H1 (cell line): ENCODE measurements around the gene SF3B3. TPM values are rescaled to one million over a fixed set of nuclear protein-coding genes. Genes with fewer than 3 reads are reported as not detected.

Experiments
- CTCF ChIA-PET: fragments of 300-600 bp; sonication (Branson Sonifier 250); formaldehyde crosslinking; loops from one replicate; lab custom pipeline; 2021; ENCODE audit not compliant: partially characterized antibody; lab: Charles Lee
- POLR2A ChIA-PET: fragments of 300-600 bp; sonication (Branson Sonifier 250); formaldehyde crosslinking; loops from one replicate; lab custom pipeline; 2021; ENCODE audit warnings: inconsistent platforms; ENCODE audit not compliant: partially characterized antibody; lab: Charles Lee
- DNase-seq, 2 experiments: peaks; one replicate each; pipeline versions ENCODE4 v3.0.0 to v3.0.0-alpha.2; 2010 to 2022; ENCODE audit warnings: low spot score in 2 of 2, low read depth in 1 of 2, mixed read lengths in 1 of 2
- FAIRE-seq: peaks from 2 replicates; lab custom pipeline; 2011; peaks lifted over from hg19 to GRCh38; lab: Jason Lieb, UNC
- H2AFZ ChIP-seq: 2 replicates; pipeline ENCODE4 v1.8.1; 2012; ENCODE audit warnings: low read length, inconsistent platforms
- H2AK5ac ChIP-seq: 2 replicates; pipeline ENCODE4 v1.6.1; 2013; ENCODE audit warnings: low read depth, low read length
- H2BK120ac ChIP-seq: replicated peaks from 2 replicates; pipeline ENCODE3; 2013; ENCODE audit warnings: low read depth, low read length, inconsistent platforms
- H2BK12ac ChIP-seq: 2 replicates; pipeline ENCODE4 v1.6.1; 2013; ENCODE audit warnings: low read depth, low read length
- H2BK15ac ChIP-seq: 2 replicates; pipeline ENCODE4 v1.6.1; 2013; ENCODE audit warnings: low read length
- H2BK20ac ChIP-seq: 2 replicates; pipeline ENCODE4 v1.6.1; 2013; ENCODE audit warnings: low read length
- H2BK5ac ChIP-seq: 2 replicates; pipeline ENCODE4 v1.6.1; 2013; ENCODE audit warnings: low read depth, low read length
- H3K14ac ChIP-seq: 2 replicates; pipeline ENCODE4 v1.6.1; 2013; ENCODE audit warnings: inconsistent platforms; ENCODE audit not compliant: insufficient read length
- H3K18ac ChIP-seq: 2 replicates; pipeline ENCODE4 v1.6.1; 2013; ENCODE audit warnings: low read length; ENCODE audit errors: extremely low read depth
- H3K23ac ChIP-seq: 2 replicates; pipeline ENCODE4 v1.6.1; 2013; ENCODE audit warnings: inconsistent platforms; ENCODE audit not compliant: insufficient read length
- H3K23me2 ChIP-seq: 2 replicates; pipeline ENCODE4 v1.6.1; 2013; ENCODE audit warnings: low read depth, low read length
- H3K27ac ChIP-seq: 2 replicates; pipeline ENCODE4 v1.6.1; 2011; ENCODE audit warnings: low read depth, low read length, inconsistent platforms
- H3K27me3 ChIP-seq, 4 experiments: replicated peaks in 1 of 4; 1 replicate in 1 of 4; 2 replicates in 3 of 4; pipeline versions ENCODE4 v1.6.1 to v1.8.1; 2011 to 2013; ENCODE audit warnings: low read length in 3 of 4, mild to moderate bottlenecking in 3 of 4, inconsistent platforms in 2 of 4, mixed read lengths in 2 of 4, moderate library complexity in 1 of 4; ENCODE audit not compliant: control insufficient read depth in 3 of 4, insufficient read depth in 3 of 4; ENCODE audit errors: extremely low read depth in 1 of 4
- H3K36me3 ChIP-seq, 4 experiments: 2 replicates each; pipeline versions ENCODE4 v1.6.1 to v1.8.1; 2011 to 2013; ENCODE audit warnings: mild to moderate bottlenecking in 4 of 4, low read length in 3 of 4, moderate library complexity in 2 of 4, control low read depth in 1 of 4, inconsistent platforms in 1 of 4; ENCODE audit not compliant: insufficient read depth in 4 of 4, control insufficient read depth in 2 of 4
- H3K4ac ChIP-seq: replicated peaks from 2 replicates; pipeline ENCODE3; 2013; ENCODE audit warnings: low read length, low read depth, mixed read lengths, inconsistent platforms; ENCODE audit not compliant: insufficient read length
- H3K4me1 ChIP-seq, 4 experiments: replicated peaks in 1 of 4; 1 replicate in 1 of 4; 2 replicates in 3 of 4; pipeline versions ENCODE4 v1.6.1 to v1.8.1; 2011 to 2013; ENCODE audit warnings: low read length in 3 of 4, inconsistent platforms in 2 of 4, mixed read lengths in 1 of 4; ENCODE audit not compliant: insufficient read depth in 4 of 4, control insufficient read depth in 3 of 4
- H3K4me2 ChIP-seq, 2 experiments: 2 replicates each; pipeline versions ENCODE4 v1.6.1 to v1.8.1; 2011 to 2013; ENCODE audit warnings: low read depth in 2 of 2, low read length in 2 of 2, control low read depth in 1 of 2, inconsistent platforms in 1 of 2, mild to moderate bottlenecking in 1 of 2; ENCODE audit not compliant: insufficient read depth in 1 of 2
- H3K4me3 ChIP-seq, 4 experiments: fragments of 200-600, 300-600 bp in 1 of 4; sonication (generic), shearing (Covaris generic), sonication (Bioruptor Twin) in 1 of 4; 2 replicates each; pipeline versions ENCODE4 v1.5.1 to v1.8.1; 2011 to 2016; ENCODE audit warnings: low read length in 4 of 4, low read depth in 3 of 4, control low read depth in 2 of 4, inconsistent platforms in 2 of 4, mild to moderate bottlenecking in 2 of 4, mixed read lengths in 1 of 4, moderate library complexity in 1 of 4; ENCODE audit not compliant: insufficient read depth in 2 of 4; ENCODE audit errors: extremely low read depth in 1 of 4
- H3K56ac ChIP-seq: replicated peaks from 2 replicates; pipeline ENCODE3; 2013; ENCODE audit warnings: low read depth, mild to moderate bottlenecking, mixed read lengths, low read length, inconsistent platforms; ENCODE audit not compliant: insufficient read length
- H3K79me1 ChIP-seq: 2 replicates; pipeline ENCODE4 v1.6.1; 2013; ENCODE audit warnings: low read depth, low read length, control low read depth
- H3K79me2 ChIP-seq, 2 experiments: 2 replicates each; pipeline versions ENCODE4 v1.6.1 to v1.8.1; 2012 to 2013; ENCODE audit warnings: low read length in 2 of 2, mild to moderate bottlenecking in 2 of 2, inconsistent platforms in 1 of 2; ENCODE audit not compliant: insufficient read depth in 2 of 2, control insufficient read depth in 1 of 2
- H3K9ac ChIP-seq, 4 experiments: replicated peaks in 1 of 4; 1 replicate in 1 of 4; 2 replicates in 3 of 4; pipeline versions ENCODE4 v1.6.1 to v1.8.1; 2011 to 2013; ENCODE audit warnings: low read depth in 3 of 4, low read length in 3 of 4, control low read depth in 2 of 4, mild to moderate bottlenecking in 2 of 4, moderate library complexity in 2 of 4, inconsistent platforms in 1 of 4; ENCODE audit errors: extremely low read depth in 1 of 4
- H3K9me3 ChIP-seq, 2 experiments: 2 replicates each; pipeline versions ENCODE4 v1.6.1 to v1.8.1; 2012 to 2013; ENCODE audit warnings: mild to moderate bottlenecking in 2 of 2, moderate library complexity in 2 of 2, control low read depth in 1 of 2, inconsistent platforms in 1 of 2, low read depth in 1 of 2, low read length in 1 of 2, mixed read lengths in 1 of 2; ENCODE audit not compliant: insufficient read depth in 2 of 2
- H4K20me1 ChIP-seq, 2 experiments: replicated peaks in 1 of 2; 2 replicates each; pipeline versions ENCODE3 to v1.8.1; 2011 to 2013; ENCODE audit warnings: inconsistent platforms in 2 of 2, low read length in 2 of 2, mild to moderate bottlenecking in 1 of 2; ENCODE audit not compliant: insufficient read depth in 2 of 2, control insufficient read depth in 1 of 2
- H4K5ac ChIP-seq: 2 replicates; pipeline ENCODE4 v1.6.1; 2013; ENCODE audit warnings: low read length, low read depth, mixed read lengths, inconsistent platforms; ENCODE audit not compliant: insufficient read length
- H4K8ac ChIP-seq: 2 replicates; pipeline ENCODE4 v1.8.0; 2013; ENCODE audit warnings: mild to moderate bottlenecking, moderate library complexity, low read length, inconsistent platforms; ENCODE audit not compliant: insufficient read depth; ENCODE audit errors: extremely low read depth
- H4K91ac ChIP-seq: replicated peaks from 2 replicates; pipeline ENCODE3; 2013; ENCODE audit warnings: low read length, mixed read lengths, inconsistent platforms; ENCODE audit not compliant: insufficient read length
- BRCA1 ChIP-seq: IDR thresholded peaks from 2 replicates; pipeline ENCODE4 v1.6.1; 2012; ENCODE audit warnings: low read depth, low read length, improper control_type of control experiment
- GTF2F1 ChIP-seq: IDR thresholded peaks from 2 replicates; pipeline ENCODE4 v1.6.1; 2012; ENCODE audit warnings: low read depth, low read length, improper control_type of control experiment, borderline replicate concordance
- HDAC2 ChIP-seq, 2 experiments: fragments of 300-600 bp in 1 of 2; sonication (generic) in 1 of 2; IDR thresholded peaks; 2 replicates each; pipeline ENCODE4 v1.6.1; 2011 to 2012; ENCODE audit warnings: low read depth in 2 of 2, low read length in 2 of 2, mild to moderate bottlenecking in 2 of 2, moderate library complexity in 2 of 2, borderline replicate concordance in 1 of 2, inconsistent platforms in 1 of 2
- MAFK ChIP-seq: IDR thresholded peaks from 2 replicates; pipeline ENCODE4 v1.6.1; 2012; ENCODE audit warnings: low read depth, mild to moderate bottlenecking, improper control_type of control experiment, low read length
- POU5F1 ChIP-seq: IDR thresholded peaks from 2 replicates; pipeline ENCODE4 v1.6.1; 2011; ENCODE audit warnings: low read depth, mild to moderate bottlenecking, low read length, moderate library complexity
- SIN3A ChIP-seq, 2 experiments: IDR thresholded peaks in 1 of 2; conservative IDR thresholded peaks in 1 of 2; 2 replicates each; pipeline ENCODE4 v1.6.1; 2011 to 2012; ENCODE audit warnings: low read length in 2 of 2, improper control_type of control experiment in 1 of 2, low read depth in 1 of 2, mild to moderate bottlenecking in 1 of 2
- SIRT6 ChIP-seq: IDR thresholded peaks from one replicate; pipeline ENCODE4 v1.7.1; 2012; ENCODE audit warnings: low read length, inconsistent platforms
- TAF7 ChIP-seq: optimal IDR thresholded peaks from 2 replicates; pipeline ENCODE3; 2011; ENCODE audit warnings: low read depth, mild to moderate bottlenecking, inconsistent platforms, low read length, moderate library complexity, borderline replicate concordance
- ZNF274 ChIP-seq: IDR thresholded peaks from 2 replicates; pipeline ENCODE4 v1.7.0; 2012; ENCODE audit warnings: low read length, borderline replicate concordance; ENCODE audit errors: extremely low read depth
- WGBS, 2 experiments: shearing (Covaris generic) in 1 of 2; methylation state at CpG; one replicate each; pipeline versions ENCODE4 v1.1.6 to v1.1.7; 2013 to 2015; ENCODE audit warnings: low lambda C conversion rate in 2 of 2, mixed read lengths in 2 of 2, inconsistent platforms in 1 of 2, low coverage in 1 of 2, missing lambda C conversion rate in 1 of 2; ENCODE audit not compliant: insufficient replicate concordance in 2 of 2, insufficient coverage in 1 of 2, insufficient read length in 1 of 2; ENCODE audit errors: extremely low coverage in 1 of 2, missing lambda C conversion rate in 1 of 2; 5-methylcytosine and 5-hydroxymethylcytosine counted together
- polyA plus RNA-seq, 7 experiments: library from polyadenylated mRNA; depleted of rRNA in 3 of 7; stranded (reverse) in 5 of 7; unstranded in 2 of 7; fragments of >200 nt in 5 of 7; fragments of 200-250 nt in 2 of 7; gene quantifications; 1 replicate in 5 of 7; 2 replicates in 1 of 7; 4 replicates in 1 of 7; pipeline versions ENCODE4 v1.2.1 to v1.2.3, GENCODE V29; 2011 to 2013; ENCODE audit warnings: missing spikeins in 2 of 7, mixed read lengths in 2 of 7
- total RNA-seq: library from RNA; stranded (reverse); fragmentation: NEBNext Ultra II Directional; extraction: Animal tissue kit (Norgen Biotek cat#: 25700); gene quantifications from 2 replicates; pipeline ENCODE4 v1.2.1, GENCODE V29; 2021

The SF3B3 gene
- total and polyA plus RNA-seq, 2 of the 8 experiments (the other 6 are each of a cell fraction or from before 2014, with no cell fraction given), result 241 to 521 TPM

DNA sequence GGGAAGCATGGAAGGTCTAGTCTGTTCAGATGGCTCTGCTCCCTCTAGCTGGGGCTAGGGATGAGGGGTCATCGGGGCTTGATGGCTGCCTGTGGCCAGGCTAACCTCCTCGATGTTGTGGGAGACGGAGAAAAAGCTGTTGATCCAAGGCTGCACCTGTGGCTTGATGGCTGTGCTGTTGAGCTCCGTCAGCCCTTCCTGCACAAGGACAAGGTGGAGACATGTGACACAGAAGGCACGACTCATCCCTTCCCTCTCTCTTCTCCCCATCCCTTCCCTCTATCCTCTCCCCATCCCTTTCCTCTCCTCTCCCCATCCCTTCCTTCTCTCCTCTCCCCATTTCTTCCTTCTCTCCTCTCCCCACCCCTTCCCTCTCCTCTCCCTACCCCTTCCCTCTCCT is 41.0 kb upstream of the SF3B3 start:
- no peak overlapping the region for H3K4me2 ChIP-seq
- ChIA-PET POLR2A (interaction anchor here (0.7 to 2.1 kb wide), 5 partner anchors 9 to 108 kb away, joined by 3 to 6 read pairs (median 3); no protein-coding TSS in a partner anchor), CTCF (interaction anchor here (2.1 to 3.2 kb wide), 2 partner anchors 12 to 88 kb away, joined by 4 to 17 read pairs; no protein-coding TSS in a partner anchor)
- TF ChIP-seq HDAC2 (IDR thresholded peaks at IDR 0.05; ENCODE audit: borderline replicate concordance in 1 of 2, low read depth in 2 of 2, low read length in 2 of 2) (no peak), BRCA1 (no peak), SIRT6 (no peak), TAF7 (no peak), GTF2F1 (no peak), ZNF274 (no peak), SIN3A (conservative IDR thresholded peaks at IDR 0.05 in 1 of 2, IDR thresholded peaks at IDR 0.05 in 1 of 2; ENCODE audit: low read depth in 1 of 2, low read length in 2 of 2) (no peak), POU5F1 (no peak), MAFK (no peak)

More for the DNA sequence above, 41.0 kb upstream of the SF3B3 start:
- Histone ChIP-seq H3K79me2 (no peaks in the 10 kb centered on the region), H4K91ac (no peak overlapping the region), H2BK15ac (no peak overlapping the region), H3K4ac (no peak overlapping the region), H3K56ac (no peak overlapping the region), H2BK120ac (no peak overlapping the region), H2BK20ac (no peak overlapping the region), H3K36me3 (peaks cover 3 to 28% (median 10%) of the 10 kb centered on the region in 4 experiments; a peak in 5 of 8 replicates), H2AK5ac (no peak overlapping the region), H3K27ac (no peak overlapping the region), H3K9me3 (no peaks in the 10 kb centered on the region), H3K9ac (no peak overlapping the region), H2BK5ac (no peak overlapping the region; the same call in 1 of the 2 replicates), H3K23me2 (peaks cover 2% of the 10 kb centered on the region; the same call in 1 of the 2 replicates), H3K79me1 (no peaks in the 10 kb centered on the region), H2AFZ (no peak overlapping the region), H4K5ac (no peak overlapping the region), H3K27me3 (no peaks in the 10 kb centered on the region), H3K4me3 (no peak overlapping the region), H3K14ac (no peak overlapping the region), H4K20me1 (peaks cover 0 to 2% of the 10 kb centered on the region in 2 experiments), H3K18ac (no peak overlapping the region), H2BK12ac (no peak overlapping the region), H4K8ac (no peak overlapping the region), H3K4me1 (peaks cover 0 to 8% (median under 1%) of the 10 kb centered on the region in 4 experiments; a peak in 2 of 7 replicates), H3K23ac (no peak overlapping the region)
- no peak for FAIRE-seq
- DNase-seq, result no peak
- WGBS, 2 experiments, result 94 to 100% methylated on average over 1 to 4 of the region's 5 CpGs
